Measurements from ENCODE around the gene NEFH. TPM values are rescaled to one million over a fixed set of nuclear protein-coding genes. Genes with fewer than 3 reads are reported as not detected.
"Not testable (repeated sequence)": the region's sequence is repeated elsewhere in the genome, so short reads cannot be mapped to it uniquely, and the experiment has no call there.

NEFH gene
- total RNA-seq, 2 donors from 2014 or later: 149 to 887 TPM

GRCh38 chr22:29435236-29436136 is 44.5 kb upstream of the NEFH start:
- no peaks in the 10 kb centered on the region for H3K4me1 ChIP-seq (replicated peaks)
- WGBS: 48% methylated on average over 5 of the region's 5 CpGs
- H3K27me3 ChIP-seq (replicated peaks; ENCODE audit: insufficient read depth): no peaks in the 10 kb centered on the region
- no peak overlapping the region for H3K27ac ChIP-seq
- no peak for DNase-seq (ENCODE audit: low spot score)
- H3K9me3 ChIP-seq: no peaks in the 10 kb centered on the region
- H3K36me3 ChIP-seq: no peaks in the 10 kb centered on the region
- TF ChIP-seq POLR2A (IDR thresholded peaks at IDR 0.05) (no peak), POLR2AphosphoS5 (IDR thresholded peaks at IDR 0.05) (no peak), CTCF (IDR thresholded peaks at IDR 0.05) (no peak)
- intact Hi-C loops (cut with DNase I): no loop called here
- H3K4me3 ChIP-seq: no peak overlapping the region

GRCh38 chr22:29438283-29438682 is 41.7 kb upstream of the NEFH start, which contains the start of gene RFPL1:
RFPL1 (plus strand) TSS chr22:29438583.
- H3K4me3 ChIP-seq; H3K9me3 ChIP-seq; H3K4me1 ChIP-seq (replicated peaks); H3K27me3 ChIP-seq (replicated peaks; ENCODE audit: insufficient read depth); H3K27ac ChIP-seq; intact Hi-C loops (cut with DNase I); DNase-seq (ENCODE audit: low spot score); H3K36me3 ChIP-seq: not testable (repeated sequence)
- WGBS: 94% methylated on average over 10 of the region's 10 CpGs

- H3K36me3 ChIP-seq: no peaks in the 10 kb centered on the region
- no peak for DNase-seq (ENCODE audit: low spot score)
- H3K9me3 ChIP-seq: no peaks in the 10 kb centered on the region
- intact Hi-C loops (cut with DNase I): no loop called here
- H3K27ac ChIP-seq: no peak overlapping the region
- H3K4me3 ChIP-seq: no peak overlapping the region
- TF ChIP-seq POLR2AphosphoS5 (IDR thresholded peaks at IDR 0.05) (no peak), POLR2A (IDR thresholded peaks at IDR 0.05) (no peak), CTCF (IDR thresholded peaks at IDR 0.05) (no peak)
- 58% methylated on average over 1 of the region's 1 CpG for WGBS
- no peaks in the 10 kb centered on the region for H3K4me1 ChIP-seq (replicated peaks)
- no peaks in the 10 kb centered on the region for H3K27me3 ChIP-seq (replicated peaks; ENCODE audit: insufficient read depth)
Observed at GRCh38 chr22:29442976-29443375, 37.0 kb upstream of the NEFH start.

- Histone ChIP-seq H3K4me3 (no peak overlapping the region), H3K4me1 (replicated peaks) (no peaks in the 10 kb centered on the region), H3K9me3 (no peaks in the 10 kb centered on the region), H3K27ac (no peak overlapping the region), H3K27me3 (replicated peaks; ENCODE audit: insufficient read depth) (no peaks in the 10 kb centered on the region), H3K36me3 (no peaks in the 10 kb centered on the region)
- intact Hi-C loops (cut with DNase I): no loop called here
- WGBS: 67% methylated on average over 6 of the region's 6 CpGs
- no peak for TF ChIP-seq POLR2AphosphoS5 (IDR thresholded peaks at IDR 0.05)
- no peak for DNase-seq (ENCODE audit: low spot score)
Observed at GRCh38 chr22:29443452-29443851, 36.6 kb upstream of the NEFH start.

- Histone ChIP-seq H3K27me3 (replicated peaks; ENCODE audit: insufficient read depth) (no peaks in the 10 kb centered on the region), H3K9me3 (no peaks in the 10 kb centered on the region), H3K4me1 (replicated peaks) (no peaks in the 10 kb centered on the region), H3K27ac (no peak overlapping the region), H3K36me3 (no peaks in the 10 kb centered on the region), H3K4me3 (no peak overlapping the region)
- TF ChIP-seq POLR2AphosphoS5 (IDR thresholded peaks at IDR 0.05) (no peak), POLR2A (IDR thresholded peaks at IDR 0.05) (no peak), CTCF (IDR thresholded peaks at IDR 0.05) (no peak)
- intact Hi-C loops (cut with DNase I): no loop called here
- whole genome bisulfite sequencing: 53% methylated on average over 14 of the region's 14 CpGs
- no peak for DNase-seq (ENCODE audit: low spot score)
Observed at GRCh38 chr22:29443861-29444792, 35.9 kb upstream of the NEFH start.
